Fibroblast of peridontal ligament (primary cell): Measurements from ENCODE around the gene UBQLN4.
"Not testable (repeated sequence)": the region's sequence is repeated elsewhere in the genome, so short reads cannot be mapped to it uniquely, and the experiment has no call there.

Experiments used
- DNase-seq: peaks from one replicate; pipeline ENCODE4 v3.0.0-alpha.2; 2010; ENCODE audit errors: extremely low read depth

UBQLN4 gene

DNA sequence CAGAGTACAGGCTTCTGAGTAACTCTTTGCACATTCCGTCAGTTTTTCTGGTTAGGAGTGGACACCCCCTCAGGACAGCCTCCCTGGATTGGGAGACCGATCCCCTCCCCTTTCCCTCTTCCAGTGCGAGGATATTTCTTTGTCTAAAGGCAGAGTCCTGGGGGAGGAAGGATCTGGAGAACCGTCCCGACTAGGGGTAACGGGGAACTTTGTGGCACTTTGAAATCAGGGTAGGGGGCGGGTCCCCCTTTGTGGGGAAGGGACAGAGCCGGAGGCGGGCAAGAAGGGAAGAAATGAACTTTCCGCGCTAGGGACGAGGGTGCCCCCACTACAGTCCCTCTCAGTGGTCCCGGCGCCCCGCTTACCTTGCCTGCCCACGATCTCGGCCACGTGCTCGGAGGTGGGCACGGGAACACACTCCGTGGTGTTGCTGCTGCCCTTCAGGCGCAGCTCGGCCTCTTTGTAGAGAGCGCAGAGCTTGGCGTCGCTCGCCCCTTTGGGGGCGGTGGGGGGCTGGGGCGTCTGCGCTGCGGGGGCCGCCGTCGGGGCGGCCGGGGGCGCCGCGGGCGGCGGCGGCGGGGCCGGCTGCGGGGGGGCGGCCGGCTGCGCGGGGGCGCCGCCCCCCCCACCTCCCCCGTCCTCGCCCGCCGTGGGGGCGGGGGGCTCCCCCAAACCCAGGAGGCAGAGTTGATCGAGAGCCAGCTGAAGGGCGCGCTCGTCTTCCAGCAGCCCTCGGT lies 27.8 kb upstream of the UBQLN4 start:
- DNase-seq = no peak

DNA sequence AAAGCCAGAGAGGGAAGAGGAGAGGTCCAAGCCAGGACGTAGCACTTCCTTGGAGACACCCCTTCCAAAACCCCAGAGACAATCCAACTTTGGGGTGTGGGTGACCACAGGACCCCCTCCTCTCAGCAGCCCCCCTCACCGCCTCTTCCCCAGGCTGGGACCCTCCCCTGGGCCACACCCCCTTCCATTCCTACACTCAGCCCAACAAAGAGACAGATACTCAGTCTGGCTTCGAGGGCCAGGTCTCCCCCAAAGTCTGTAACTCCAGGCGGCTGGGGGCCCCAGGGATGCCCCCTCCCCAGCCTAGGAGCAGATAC lies 27.2 kb upstream of the UBQLN4 start:
- no peak for DNase-seq

DNA sequence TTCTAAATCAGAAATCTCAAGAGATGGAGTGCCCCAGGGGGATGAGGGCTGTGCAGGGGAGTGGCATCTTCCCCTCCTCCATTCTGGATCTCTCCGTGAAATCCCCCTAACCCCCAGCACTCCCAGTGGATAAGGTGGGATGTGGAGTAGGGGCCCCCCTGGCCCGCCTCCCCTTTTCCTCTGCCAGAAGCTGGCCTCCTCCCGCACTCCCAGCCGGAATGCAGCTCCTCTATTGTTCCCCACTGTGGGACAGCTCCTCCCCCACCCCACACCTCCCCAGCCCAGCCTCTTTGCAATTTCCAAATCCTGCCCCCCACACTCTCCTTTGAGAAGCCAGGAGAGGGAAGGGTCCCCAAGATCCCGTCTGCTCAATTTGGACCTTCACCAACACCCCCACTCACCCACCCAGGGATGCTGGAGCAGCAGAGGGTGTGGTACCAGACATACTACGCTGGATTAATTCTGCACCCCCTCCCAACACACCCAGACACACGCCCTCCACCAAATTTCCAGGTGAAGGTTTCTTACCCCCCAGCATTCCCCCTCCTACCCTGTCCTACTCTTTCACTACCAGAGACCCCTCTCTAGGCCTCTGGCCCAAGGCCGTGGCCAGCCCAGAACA lies 26.8 kb upstream of the UBQLN4 start:
- DNase-seq = no peak

DNA sequence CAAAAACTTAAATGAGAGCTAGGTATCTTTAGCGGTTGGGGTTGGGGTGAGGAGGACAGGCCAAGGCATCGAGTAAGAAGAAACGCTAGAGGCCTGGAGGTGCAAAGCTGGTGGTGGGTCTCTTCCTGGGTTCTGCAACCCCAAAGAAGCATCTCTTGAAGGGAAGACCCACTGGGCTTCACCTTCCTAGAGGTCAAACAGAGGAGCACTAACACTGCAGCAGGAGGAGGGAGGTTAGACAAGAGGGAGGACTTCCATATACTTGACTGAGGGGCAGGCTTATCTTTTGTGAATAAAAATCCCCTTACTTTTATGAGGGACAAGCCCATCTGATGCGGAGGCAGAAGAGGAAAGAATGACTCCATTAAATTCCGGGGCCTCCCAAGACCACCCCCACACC lies 26.2 kb upstream of the UBQLN4 start:
- no peak for DNase-seq

DNA sequence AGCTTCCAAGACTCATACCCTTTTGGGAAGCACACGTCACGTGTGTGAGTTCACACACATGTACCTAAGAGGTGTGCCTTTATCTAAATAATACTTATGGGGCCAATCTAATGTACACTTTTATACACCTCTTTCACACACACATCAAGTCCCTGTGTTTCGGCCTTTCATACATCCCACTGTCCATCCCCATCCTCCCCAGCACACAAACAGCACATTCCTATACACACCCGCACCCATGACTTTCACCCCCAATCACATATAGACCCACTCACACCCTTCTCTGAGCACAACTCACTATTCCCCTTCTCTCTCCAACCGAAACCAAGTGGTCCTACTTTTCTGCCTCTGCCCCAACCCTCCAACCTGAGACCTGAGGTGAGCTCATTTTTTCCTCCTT lies 25.1 kb upstream of the UBQLN4 start:
- no peak for DNase-seq

DNA sequence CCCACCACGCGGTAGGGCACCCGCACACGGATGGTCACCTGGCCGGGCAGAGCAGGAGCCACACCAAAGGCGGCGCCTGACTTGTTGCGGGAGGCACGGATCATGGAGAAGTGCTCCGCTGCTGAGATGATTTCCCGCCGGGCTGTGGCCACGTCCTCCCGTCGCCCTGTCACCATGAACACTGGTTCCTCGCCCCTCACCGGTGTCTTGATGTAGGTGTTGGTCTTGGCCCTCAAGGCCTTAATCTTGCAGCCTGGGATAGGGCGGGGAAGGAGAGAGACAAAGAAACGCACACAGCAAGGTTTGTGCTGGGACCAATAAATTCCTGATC lies 23.8 kb upstream of the UBQLN4 start:
- DNase-seq = no peak

DNA sequence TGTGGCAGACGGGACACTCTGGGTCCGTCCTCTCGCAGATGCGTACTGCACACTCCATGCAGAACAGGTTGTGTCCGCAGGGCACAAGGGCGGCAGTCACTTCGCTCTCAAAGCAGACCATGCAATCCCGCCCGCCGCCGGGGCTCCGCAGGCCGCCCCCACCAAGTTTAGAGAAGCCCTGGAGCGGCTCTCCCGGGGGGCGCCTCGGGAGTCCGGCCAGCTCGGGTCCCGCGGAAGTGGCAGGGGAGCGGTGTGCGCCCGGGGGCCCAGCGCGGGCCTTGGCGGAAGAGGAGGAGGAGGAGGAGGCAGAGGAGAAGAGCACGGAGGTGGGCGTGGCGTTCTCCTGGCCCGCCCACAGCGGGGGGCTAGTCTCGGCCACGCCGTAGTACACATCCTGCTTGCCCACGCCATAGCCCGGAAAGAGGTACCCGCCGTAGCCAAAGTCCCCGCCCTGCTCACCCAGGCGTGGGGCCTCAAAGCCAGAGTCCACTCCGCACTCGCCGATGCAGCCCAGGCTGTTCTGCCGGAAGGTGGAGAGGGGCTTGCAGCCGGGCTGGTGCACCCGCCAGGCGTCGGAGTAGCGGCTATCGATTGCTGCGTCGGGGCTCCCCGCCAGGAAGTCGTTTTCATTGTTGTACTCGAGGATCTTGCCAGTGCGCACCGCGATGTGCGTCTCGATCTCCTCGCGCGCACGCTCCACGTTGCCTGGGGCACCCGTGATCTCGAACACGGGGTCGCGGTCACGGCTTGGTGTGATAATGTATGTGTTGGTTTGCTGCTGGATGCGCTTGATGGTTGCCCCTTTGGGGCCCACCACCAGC lies 23.2 kb upstream of the UBQLN4 start:
- DNase-seq = no peak

DNA sequence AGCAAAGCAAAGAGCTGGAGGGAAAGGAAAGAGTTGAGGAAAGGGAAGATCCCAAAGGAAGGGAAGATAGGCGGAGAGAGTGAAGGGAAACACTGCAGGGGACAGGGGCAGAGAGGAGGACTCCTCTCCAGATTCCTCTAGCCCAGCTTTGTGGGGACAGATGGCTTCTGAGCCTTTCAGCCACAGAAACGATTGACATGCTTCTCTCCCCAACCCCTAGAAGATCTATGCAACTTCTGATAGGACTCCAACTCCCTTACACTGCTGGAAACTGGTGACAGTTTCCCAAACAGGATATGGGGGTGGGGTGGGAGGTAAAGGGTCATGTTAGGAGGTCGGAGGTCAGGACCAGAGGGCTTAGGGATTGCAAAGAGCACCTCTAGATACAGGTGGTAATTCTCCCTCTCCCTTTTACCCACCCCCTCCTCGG lies 22.2 kb upstream of the UBQLN4 start:
- no peak for DNase-seq

DNA sequence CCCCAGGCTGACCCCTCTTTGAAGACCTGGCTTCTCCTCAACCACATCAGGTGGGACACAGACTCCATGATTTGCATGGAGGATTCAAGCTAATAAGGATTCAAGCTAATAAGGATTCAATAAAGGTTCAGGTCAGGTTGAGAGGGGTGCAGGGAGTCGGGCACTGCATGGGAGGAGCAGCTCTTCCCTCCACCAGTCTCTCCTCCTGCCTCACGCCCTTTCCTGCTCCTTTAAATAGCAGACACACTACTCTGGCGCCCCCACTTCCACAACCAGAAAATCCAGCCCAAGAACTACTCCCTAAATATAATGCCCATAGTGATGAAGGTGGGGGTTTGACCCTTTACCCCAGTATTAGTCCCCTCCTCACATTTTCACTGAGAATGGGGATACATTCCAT lies 21.6 kb upstream of the UBQLN4 start:
- no peak for DNase-seq

DNA sequence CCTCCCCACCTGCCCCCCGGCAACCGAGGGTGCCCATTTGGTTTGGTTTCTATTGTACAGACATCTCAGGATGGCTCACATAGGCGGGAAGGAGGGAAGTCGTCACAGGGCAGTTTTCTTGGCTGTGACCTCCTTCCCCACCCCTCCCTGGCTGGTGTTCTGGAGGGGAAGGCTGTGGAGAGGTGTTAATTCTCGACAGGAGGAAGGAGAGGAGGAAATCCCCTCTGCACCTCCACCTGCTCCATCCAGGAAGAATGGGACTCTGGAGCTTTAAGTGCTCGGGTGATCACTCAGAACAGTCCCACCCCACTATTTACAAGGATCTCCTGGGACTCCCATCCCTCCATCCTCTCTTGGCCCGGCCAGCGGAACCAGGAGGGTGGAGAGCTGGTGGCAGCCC lies 21.1 kb upstream of the UBQLN4 start:
- DNase-seq = no peak

DNA sequence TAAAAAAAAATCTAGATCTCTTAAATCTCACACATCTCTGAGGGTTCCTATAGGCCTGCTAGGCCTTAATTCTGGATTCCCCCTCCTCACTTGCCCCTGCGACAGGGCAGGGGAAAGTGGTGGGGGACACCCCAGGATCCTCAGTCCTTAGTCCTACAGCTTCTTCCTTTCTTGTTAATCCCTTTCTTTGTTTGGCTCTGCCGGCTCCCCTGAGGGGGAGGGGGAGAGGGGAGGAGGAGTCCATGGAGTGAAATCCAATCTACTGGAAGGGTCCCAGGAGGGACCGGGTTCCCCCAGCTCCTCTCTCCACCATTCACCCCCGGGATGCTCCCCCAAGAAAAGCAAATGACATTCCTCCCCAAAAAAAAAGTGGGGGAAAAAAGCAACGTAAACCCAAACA lies 20.1 kb upstream of the UBQLN4 start:
- DNase-seq = no peak

DNA sequence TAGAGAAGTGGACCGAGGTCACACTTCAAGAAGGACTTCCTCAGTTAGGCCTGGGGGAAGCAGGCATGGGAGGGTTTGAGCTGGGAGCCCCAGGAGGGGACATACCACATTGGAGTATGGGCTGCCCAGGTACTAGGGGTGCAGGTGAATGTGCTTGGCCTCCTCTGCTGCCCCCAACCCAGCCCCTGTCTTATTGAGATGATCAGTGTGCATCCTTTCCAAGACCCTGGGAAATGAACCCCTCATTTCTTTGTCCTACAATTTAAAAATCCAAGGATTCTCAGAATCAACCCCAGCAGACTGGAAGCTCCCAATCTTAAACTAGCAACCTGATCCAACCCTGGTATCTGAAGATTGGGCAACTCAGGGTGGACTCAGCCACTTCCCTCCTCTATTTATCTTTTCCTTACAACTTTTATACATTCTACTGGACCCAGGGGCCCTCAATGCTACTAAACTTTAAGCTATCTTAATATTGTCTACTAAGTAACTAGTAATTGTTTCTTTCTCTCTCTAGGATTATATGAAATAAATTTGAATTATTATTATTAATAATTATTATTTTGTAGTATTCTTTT lies 19.6 kb upstream of the UBQLN4 start:
- no peak for DNase-seq

DNA sequence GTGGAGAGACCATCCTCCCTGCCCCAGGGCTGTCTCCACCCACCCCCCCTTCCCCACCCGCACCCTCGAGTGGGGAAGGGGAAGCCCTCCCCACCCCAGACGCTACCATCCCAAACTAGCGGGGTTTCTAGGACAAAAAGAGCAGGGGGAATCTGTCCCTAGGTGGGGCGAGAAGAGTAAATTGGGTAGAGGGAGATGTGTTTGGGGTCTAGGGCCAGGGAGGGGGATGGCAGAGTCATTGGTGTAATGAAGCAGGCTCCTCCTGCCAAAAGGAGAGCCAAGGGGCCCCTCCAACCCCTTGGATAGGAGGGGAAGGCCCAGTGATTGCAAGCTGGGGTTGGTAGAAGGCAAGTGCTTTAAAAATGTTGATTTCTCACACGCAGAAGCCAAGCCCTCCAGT lies 18.7 kb upstream of the UBQLN4 start:
- DNase-seq = no peak

DNA sequence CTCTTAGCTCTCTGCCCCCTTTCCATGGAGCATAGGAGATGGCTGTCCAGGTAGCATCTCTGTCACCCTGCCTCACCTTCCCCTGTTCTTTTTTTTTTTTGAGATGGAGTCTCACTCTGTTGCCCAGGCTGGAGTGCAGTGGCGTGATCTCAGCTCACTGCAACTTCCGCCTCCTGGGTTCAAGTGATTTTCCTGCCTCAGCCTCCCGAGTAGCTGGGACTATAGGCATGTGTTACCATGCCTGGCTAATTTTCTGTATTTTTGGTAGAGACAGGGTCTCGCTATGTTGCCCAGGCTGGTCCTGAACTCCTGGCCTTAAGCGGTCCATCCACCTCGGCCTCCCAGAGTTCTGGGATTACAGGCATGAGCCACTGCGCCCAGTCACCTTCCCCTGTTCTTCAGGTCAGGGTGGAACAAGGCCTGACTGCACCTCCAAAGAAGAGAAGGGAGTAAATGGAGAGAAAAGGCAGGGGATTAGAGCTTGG lies 17.8 kb upstream of the UBQLN4 start:
- not testable (repeated sequence) for DNase-seq

DNA sequence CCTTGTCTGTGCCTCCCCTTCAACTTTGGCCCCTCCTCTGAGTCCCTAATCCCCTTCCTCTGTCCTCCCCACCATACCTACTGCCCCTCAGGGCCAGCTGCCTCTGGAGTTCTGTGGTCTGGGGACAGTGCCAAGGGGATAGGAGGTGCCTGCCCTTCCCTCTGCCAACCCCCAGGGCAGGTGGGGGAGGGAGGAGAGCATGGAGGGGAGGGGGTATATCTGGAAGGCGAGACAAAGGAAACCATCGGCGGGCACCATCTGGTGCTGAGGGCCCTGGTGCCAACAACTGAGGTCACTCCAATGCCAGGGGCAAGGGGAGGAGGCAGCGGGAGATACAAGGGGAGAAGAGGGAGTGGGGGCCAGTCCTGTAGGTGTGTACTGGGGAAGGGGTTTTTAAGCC lies 16.9 kb upstream of the UBQLN4 start:
- DNase-seq = no peak

DNA sequence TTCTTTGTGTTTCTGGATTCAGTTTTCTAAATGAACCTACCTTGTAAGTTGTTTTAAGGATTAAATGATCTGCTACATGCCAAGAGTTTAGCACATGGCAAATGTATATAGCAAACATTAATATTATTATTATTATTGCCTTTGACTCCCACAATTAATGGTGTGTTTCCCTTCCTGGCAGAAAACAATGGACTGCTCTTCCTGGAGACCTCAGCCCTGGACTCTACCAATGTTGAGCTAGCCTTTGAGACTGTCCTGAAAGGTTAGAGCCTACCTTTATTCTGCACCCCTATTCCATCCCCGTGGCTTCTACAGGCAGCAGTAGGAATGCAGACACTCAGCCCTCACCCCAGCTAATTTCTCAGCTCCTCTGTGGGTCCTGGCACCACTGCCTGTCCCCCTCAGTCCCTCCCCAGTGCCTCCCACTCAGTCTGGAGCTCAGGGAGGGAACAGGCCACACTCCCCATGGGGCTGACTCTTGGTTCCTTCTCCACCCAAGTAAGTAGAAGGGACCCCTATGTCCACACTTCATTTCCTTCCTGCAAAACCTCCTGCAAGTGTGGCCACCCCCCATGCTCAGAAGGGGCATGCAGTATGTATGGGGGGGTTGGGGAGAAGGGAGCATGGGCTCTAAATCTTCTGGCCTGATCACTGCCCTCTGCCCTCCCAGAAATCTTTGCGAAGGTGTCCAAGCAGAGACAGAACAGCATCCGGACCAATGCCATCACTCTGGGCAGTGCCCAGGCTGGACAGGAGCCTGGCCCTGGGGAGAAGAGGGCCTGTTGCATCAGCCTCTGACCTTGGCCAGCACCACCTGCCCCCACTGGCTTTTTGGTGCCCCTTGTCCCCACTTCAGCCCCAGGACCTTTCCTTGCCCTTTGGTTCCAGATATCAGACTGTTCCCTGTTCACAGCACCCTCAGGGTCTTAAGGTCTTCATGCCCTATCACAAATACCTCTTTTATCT lies 16.2 kb upstream of the UBQLN4 start:
- no peak for DNase-seq

DNA sequence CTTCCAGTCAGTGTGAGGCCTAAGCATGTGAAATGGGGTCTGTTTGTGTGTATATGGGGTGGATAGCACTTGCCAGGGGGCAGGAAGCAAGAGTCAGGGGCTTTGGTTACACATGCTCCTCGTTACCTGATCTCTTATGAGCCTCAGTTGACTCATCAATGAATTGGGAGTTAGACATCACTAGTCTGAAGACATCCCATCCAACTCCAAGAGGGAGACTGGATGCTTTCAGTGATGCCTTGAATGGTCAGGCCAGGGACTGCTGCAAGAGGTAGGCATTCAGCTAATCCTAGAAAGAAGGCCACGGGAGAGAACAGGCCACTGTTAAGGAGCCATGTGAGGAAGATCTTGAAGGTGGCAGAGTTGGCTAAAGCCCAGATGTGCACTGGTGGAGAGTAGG lies 13.7 kb upstream of the UBQLN4 start:
- DNase-seq = no peak

DNA sequence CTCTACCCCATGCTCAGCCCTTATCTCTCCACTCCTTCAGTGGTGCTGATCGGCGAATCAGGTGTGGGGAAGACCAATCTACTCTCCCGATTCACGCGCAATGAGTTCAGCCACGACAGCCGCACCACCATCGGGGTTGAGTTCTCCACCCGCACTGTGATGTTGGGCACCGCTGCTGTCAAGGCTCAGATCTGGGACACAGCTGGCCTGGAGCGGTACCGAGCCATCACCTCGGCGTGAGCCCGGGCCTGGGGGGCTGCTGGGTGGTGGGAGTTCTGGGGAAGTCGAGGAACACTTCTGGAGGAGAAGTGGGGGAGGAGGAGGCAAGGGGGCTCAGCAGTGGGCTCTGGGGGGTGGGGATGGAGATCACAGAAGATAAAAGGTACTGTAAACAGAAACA lies 12.3 kb upstream of the UBQLN4 start:
- DNase-seq = no peak

DNA sequence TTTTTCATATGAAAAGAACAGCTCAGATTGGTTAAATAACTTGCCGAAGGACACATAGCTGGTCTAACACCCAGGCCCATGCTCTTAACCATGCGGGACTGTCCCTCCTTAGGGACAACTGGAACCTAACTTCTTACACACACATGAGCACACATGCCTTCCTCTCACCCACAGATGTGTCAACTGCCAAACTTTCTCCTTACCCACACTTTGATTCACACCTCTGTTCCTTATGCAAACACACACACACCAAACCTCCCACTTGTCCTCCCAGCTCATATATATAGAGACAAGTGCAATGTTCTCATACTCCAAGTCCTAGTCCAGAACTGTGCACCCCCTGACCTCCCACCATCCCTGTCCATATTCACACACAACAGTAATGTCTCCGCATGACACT lies 11.6 kb upstream of the UBQLN4 start:
- DNase-seq = no peak

DNA sequence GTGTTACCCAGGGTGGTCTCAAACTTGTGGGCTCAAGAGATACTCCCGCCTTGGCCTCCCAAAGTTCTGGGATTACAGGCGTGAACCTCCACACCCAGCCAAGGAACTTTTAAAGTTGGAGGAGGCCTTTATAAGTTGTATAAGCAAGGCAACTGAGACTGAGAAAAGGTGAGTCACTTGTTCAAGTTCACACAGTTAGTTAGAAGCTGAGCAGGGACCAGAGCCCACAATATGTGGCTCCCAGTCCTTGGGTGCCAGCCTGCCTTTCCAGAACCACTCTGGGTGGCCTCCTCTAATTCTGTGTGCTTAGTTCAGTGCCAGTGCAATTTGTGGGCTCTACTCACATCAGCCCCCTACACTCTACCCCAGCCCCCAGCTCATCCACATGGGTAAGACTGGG lies 11.0 kb upstream of the UBQLN4 start:
- no peak for DNase-seq

DNA sequence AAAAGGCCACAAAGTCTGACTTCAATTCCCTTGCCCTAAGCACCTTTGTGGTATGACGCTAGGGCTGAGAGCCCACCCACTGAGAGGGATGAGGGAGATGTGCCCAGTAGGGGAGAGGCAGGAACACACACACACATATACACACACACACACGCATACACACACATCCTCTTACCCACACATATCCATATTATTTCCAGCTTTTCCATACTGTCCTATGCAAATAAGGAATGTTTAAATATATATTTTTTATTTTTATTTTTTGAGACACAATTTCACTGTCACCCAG lies 10.3 kb upstream of the UBQLN4 start:
- DNase-seq = no peak

DNA sequence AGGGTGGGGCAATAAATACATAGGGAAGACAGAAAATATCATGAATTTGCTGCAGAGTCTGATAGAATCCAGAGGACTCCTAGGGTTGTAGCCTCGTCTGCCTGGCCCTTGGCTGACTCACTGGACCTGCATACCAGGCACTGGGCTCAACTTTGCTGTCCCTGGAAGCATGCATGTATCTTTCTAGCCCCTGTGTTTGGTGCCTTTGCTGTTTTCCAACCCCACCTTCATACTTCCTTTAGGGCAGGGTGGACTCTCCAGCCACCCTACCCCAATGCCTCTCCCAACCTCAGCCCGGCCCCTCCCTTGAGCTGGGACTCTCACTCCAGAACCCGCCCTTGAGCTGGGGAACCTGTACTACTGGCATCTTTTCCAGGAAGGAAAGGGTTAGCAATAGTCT lies 8.6 kb upstream of the UBQLN4 start:
- DNase-seq = no peak
